ENCODE measurements around the gene PTPN4.
"Not testable (repeated sequence)": the region's sequence is repeated elsewhere in the genome, so short reads cannot be mapped to it uniquely, and the experiment has no call there.

Gene PTPN4

DNA sequence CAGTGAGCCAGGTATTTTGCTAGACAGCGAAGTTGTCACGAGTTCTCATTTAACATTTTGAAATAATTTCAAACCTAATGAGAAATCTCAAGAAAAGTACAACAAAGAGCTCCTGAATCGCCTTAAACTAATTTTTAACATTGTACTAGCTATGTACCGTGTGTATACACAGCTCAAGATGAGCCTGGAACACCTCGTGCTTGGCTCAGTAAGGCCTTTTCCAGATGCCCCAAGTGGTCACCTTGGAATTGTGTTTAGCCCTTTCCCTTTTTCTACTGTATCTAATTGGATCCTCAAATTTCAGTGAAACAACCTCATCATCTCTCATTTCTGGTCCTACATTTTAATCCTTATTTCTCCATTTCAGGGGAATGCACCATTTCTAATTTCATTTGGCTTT, 7.2 kb downstream of the PTPN4 start:
- no peak for DNase-seq (ENCODE audit: low spot score)

- DNase-seq (ENCODE audit: low spot score), result no peak
These were observed 9.0 kb downstream of the PTPN4 start for GRCh38 chr2:119768742-119769141.

DNA sequence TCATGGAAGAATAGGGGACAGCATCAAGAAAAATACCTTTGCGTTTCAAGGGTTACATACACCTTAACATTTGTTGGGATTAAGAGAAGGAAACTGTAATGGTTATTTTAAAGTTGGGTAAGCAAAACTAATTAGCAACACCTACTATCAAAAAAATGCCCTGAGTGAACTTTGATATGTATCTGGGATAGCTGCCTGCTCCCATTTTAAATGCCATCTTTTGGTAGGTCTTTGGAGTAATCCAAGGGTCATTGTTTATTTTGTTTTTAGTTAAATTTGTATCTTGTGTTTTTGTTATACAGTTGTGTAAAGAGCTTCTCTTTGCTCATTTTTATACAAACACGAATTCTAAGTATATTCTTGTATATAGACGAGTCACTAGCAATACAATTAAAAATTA, 9.9 kb downstream of the PTPN4 start:
- no peak for DNase-seq (ENCODE audit: low spot score)

DNA sequence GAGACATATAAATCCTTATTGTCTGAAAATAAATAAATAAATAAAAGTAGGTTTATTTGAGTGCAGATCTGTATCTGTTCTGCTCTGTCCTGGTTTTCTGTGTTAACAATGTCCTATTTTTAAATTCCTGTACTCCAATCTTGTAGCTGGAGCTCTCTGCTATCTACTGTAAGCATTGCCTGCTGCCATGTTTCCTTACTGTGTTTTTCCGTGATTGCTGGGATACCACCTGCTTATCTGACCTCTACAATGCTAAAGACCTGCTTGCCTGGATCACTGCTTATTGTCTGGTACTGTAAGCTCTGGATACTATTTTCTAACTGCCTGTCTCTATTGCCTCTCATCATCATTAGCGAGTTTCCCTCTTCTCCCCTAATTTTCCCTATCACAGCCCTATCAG, 11.6 kb downstream of the PTPN4 start:
- DNase-seq (ENCODE audit: low spot score), result no peak

DNA sequence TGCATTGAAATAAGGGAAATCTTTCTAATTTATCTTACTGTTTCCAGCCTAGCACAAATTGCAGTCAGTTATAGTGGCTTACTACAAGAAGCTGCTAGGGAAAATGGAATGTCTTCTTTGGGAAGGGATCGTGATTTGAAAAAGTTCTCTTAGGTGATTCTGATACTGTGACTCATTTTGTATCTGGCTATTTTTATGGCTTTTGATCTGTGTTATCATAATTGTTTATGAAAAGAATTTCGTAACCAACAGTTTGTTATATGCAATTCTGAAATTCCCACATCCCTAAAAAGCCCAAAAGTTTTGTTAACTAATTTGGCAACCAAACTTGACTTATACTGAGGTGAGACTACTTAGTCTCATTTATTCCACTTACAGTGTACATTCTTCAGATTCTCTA, 12.4 kb downstream of the PTPN4 start:
- no peak for DNase-seq (ENCODE audit: low spot score)

DNA sequence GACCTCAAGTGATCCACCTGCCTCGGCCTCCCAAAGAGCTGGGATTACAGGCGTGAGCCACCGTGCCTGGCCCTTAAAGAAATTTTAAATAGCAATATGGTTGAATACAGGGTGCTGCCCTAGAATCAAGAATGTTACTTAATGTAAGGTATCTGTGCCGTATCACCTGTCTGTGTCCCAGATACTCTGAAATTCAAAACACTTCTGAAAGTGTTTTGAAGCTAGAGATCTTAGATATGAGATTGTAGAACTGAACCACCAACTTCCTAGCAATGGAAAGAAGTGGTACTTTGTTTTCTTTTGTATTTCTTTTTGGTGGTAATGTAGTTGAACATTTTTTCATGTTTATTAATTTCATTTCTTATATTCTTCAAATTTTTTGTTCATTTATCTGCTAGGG, 13.0 kb downstream of the PTPN4 start:
- no peak for DNase-seq (ENCODE audit: low spot score)

- no peak for DNase-seq (ENCODE audit: low spot score)
These were observed 14.3 kb downstream of the PTPN4 start for GRCh38 chr2:119774026-119774425.

DNA sequence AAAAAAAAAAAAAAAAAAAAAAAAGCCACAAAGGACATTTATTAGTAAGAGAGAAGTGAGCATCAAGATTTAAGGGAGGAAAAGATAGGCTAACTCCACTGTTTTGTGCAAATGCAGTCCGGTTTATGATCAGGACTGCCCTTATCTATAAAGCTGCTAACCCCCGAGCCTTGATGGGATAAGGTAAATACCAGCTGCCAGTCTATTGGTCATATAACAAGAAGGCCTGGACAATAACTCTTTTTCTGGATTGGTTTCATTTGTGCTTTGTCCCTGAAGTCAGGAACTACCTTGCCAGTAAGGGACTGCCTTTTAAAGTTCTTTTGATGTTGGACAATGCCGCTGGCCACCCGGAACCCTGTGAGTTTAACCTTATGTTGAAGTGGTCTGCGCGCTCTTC, 15.4 kb downstream of the PTPN4 start:
- no peak for DNase-seq (ENCODE audit: low spot score)

DNA sequence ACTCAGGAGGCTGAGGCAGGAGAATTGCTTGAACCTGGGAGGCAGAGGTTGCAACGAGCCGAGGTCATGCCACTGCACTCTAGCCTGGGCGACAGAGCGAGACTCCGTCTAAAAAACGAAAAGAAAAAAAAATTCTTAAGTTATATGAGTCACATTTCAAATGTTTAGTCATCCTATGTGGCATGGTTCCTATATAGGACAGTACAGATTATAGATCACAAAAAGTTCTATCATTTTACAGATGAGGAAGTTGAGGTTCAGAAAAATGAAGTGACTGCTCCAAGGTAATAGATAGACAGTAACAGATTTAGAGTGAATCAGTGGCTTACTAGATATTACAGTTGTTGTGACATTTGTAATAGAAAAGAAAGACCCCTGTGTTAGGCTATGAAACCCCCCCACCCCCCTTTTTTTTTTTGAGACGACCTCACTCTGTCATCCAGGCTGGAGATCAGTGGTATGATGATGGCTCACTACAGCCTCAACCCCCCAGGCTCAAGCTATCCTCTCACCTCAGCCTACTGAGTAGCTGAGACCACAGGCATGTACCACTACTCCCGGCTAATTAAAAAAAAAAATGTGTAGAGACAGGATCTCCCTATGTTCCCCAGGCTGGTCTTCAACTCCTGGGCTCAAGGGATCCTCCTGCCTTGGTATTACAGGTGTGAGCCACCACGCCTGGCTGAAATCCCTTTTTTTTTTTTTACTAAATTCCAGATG, 22.7 kb downstream of the PTPN4 start:
- DNase-seq (ENCODE audit: low spot score), result no peak

GRCh38 chr2:119784876-119785275, 25.2 kb downstream of the PTPN4 start:
- DNase-seq (ENCODE audit: low spot score), result no peak

GRCh38 chr2:119786295-119786694, 26.6 kb downstream of the PTPN4 start:
- no peak for DNase-seq (ENCODE audit: low spot score)

DNA sequence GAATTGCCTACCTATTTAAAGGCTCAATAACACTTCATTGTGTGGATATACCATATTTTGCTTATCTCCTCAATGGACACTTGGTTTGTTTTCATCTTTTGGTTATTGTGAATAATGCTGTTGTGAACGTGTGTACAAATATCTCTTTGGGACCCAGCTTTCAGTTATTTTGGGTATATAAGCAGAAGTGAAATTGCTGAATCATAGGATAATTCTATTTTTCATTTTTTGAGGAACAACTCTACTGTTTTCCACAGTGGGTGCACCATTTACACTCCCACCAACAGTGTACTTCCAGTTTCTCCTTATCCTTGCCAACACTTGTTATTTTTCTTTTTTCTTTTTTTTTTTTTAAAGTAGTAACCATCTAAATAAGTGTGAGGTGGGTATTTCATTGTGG, 29.0 kb downstream of the PTPN4 start:
- no peak for DNase-seq (ENCODE audit: low spot score)

DNA sequence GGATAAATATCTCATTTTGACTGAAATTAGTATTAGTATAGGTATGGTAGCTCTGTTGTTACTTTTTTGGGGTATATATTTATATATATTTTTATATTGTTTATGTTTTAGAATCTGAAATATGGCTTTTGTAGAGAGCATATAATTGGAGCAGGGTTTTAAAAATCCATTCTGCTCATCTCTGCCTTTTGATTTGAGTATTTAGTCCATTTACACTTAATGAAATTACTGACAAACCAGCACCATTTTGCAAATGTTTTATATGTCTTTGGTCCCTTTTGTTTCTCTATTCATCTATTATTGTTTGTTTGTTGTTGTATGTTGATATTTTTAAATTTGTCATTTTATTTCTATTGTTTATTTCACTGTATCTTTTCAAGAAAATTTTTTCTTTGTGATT, 30.7 kb downstream of the PTPN4 start:
- no peak for DNase-seq (ENCODE audit: low spot score)

DNA sequence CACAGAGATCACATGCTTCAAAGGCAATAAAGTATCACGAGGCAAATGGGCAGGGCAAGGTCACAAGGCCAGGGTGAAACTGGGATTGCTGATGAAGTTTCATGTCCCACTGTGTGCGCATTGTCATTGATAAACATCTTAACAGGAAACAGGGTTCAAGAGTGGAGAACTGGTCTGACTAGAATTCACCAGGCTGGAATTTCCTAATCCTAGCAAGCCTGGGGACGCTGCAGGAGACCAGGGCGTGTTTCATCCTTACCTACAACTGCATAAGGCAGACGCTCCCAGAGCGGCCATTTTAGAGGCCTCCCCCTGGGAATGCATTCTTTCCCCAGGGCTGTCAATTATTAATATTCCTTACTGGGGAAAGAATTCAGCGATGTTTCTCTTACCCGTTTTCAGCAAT, 33.2 kb downstream of the PTPN4 start:
- no peak for DNase-seq (ENCODE audit: low spot score)

- DNase-seq (ENCODE audit: low spot score), result no peak
These were observed 34.5 kb downstream of the PTPN4 start for GRCh38 chr2:119794237-119794636.

DNA sequence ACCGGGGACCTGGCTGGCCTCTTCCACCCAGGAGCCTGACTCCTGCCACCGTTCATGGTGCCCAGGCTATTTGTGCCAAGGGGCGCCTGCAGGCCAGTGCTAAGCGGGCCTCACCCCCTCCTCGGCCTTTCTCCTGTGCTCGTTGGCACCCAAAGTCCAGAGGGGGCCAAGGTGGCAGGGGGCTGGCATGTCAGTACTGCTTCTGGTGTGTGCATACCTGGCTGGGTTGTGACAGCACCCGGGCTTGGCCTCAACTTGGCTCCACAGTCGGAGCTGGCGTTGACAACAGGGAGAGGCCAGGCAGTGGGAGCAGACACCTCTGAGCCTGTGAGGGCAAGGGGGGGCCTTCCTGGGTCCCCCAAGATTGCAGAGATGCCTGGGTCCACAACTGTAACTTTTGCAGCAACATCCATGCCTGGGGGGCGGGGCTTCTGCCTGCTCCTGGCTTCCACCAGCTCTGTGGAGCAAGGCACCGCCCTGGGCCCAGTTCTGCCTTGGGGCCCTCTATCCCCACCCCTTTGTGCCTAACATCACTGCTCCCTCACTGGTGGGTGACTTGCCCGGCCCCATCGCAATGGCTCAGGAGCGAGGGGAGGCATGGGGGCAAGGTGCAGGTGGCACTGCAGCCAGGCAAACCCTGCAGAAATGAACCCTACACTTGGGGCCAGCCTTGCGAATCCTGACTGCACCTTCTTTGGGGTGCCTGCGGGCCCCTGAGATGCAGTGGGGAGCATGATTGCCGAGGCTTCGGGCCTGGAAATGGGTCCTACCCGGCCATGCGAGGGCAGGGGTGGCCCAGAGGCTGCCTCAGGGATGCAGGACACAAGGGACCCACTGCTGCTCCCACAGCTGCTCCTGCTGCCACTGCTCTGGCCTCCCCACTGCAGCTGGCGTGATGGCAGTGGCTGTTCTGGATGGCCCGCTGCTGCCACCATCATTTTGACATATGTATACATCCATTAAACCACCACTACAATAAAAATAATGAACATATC, 35.9 kb downstream of the PTPN4 start:
- DNase-seq (ENCODE audit: low spot score), result peak; percentile 25

DNA sequence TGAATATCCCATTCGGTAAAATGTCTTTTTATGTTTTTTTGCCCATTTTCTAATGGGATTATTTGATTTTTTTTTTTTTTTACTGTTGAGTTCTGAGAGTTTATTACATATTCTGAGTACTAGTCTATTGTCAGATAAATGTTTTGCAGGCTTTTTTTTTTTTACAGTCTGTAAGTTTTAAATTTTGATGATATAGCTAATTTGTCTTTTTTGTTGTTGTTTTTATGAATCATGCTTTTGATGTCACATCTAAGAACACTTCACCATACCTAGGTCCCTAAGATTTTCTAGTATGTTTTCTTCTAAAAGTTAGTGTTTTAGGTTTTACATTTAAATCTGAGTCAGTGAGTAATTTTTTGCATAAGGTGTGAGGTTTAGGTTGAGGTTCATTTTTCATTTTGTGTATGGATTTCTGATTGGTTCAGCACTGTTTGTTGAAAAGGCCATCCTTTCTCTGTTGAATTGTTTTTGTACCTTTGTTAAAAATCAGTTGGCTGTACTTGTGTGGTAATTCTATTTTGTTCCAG, 40.7 kb downstream of the PTPN4 start:
- no peak for DNase-seq (ENCODE audit: low spot score)

DNA sequence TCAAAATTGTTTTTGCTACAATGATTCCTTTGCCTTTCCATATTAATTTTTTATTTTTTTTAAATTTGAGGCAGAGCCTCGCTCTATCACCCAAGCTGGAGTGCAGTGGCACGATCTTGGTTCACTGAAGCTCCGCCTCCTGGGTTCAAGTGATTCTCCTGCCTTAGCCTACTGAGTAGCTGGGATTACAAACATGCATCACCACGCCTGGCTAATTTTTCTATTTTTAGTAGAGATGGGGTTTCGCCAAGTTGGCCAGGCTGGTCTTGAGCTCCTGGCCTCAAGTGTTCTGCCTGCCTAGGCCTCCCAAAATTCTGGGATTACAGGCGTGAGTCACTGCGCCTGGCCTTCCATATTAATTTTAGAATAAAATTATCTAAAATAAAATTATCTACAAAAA, 41.3 kb downstream of the PTPN4 start:
- DNase-seq (ENCODE audit: low spot score), result no peak

- DNase-seq (ENCODE audit: low spot score), result not testable (repeated sequence)
These were observed 42.3 kb downstream of the PTPN4 start for GRCh38 chr2:119801989-119802388.

- DNase-seq (ENCODE audit: low spot score), result no peak
These were observed 43.4 kb downstream of the PTPN4 start for GRCh38 chr2:119803101-119803500.

GRCh38 chr2:119804409-119804808, 44.7 kb downstream of the PTPN4 start:
- DNase-seq (ENCODE audit: low spot score), result not testable (repeated sequence)

DNA sequence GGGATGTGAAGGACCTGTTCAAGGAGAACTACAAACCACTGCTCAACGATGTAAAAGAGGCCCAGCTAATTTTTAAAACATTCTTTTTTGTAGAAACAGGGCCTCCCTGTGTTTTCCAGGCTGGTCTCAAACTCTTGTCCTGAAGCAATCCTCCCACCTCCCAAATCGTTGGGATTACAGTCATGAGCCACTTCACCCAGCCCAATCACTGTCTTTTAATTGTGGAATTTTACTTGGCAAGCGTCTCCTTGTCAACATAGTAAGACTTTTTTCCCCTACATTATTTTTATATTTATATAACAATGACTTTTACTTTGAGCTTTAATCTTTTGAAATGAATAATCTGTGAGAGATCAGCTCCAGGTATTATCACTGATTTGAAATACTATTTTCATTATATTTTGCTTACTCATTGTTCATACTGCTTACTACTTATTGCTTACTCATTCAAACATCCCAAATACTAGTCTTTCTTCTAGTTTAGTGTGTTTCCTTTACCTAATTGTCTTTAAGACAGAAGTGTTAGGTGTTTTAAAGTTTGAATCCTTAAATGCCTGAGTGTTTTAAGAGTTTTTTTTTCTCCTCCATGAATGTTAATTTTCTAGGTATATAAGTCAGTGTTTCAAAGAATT, 48.9 kb downstream of the PTPN4 start:
- DNase-seq (ENCODE audit: low spot score), result no peak
